GM19397 (cell line): ENCODE measurements around the gene CAPN7.
"Not testable (repeated sequence)": the region's sequence is repeated elsewhere in the genome, so short reads cannot be mapped to it uniquely, and the experiment has no call there.

Experiments used
- ATAC-seq: cut with Tn5 transposase; IDR thresholded peaks from one replicate; pipeline ENCODE4 v1.9.1; 2021; ENCODE audit warnings: mild to moderate bottlenecking, moderate library complexity; ENCODE audit not compliant: unreplicated experiment

Gene CAPN7

DNA sequence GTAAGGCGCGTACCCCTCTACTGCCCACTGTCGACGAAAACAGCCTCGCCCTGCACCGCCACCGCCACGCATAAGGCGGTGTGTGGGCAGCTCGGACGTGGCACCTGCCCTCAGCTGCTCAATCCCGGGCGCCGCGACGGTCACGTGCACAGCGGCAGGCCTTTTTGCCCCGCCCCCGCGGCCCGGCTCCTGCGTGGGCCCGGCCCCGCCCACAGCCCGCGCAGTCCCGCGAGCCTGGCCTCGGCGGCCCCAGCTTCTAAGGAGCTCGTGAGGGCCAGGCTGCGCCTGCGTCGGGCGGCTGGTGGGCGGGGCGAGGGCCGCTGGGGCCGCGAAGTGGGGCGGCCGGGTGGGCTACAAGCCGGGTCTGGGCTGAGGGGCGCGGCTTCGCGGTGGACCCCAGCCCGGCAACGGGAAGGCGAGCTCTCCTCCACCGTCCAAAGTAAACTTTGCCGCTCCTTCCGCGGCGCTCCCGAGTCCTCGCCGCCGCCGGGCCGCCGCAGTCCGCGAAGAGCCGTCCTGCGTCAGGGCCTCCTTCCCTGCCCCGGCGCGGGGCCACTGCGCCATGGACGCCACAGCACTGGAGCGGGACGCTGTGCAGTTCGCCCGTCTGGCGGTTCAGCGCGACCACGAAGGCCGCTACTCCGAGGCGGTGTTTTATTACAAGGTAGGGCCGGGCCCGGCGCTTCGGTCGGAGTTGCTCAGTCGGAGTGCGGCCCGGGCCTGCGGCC lies at the start of gene CAPN7:
CAPN7 (plus strand) TSS at position 313 of the 728 bp plus-strand sequence; CDS start at position 563, 250 bp downstream.
- ATAC-seq = peak; percentile 93

DNA sequence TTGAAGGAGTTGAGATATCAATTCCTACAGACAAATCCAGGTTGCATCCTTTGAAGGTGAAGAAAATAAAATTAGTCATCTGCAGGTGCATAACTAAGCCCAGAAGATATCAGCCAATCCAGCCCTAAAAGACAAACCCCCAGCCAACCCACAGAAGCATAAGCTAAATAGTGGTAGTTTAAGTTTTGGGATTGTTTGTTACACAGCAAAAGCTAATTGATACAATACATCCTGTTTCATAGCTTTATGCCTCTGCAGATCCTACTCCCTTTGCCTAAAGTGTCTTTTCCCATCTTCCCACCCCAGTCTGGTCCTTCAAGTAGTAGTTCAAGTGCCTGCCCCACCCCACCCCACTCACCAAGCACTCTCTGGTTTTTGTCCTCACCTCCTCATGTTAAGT lies 48.6 kb upstream of the CAPN7 start:
- ATAC-seq = no peak

DNA sequence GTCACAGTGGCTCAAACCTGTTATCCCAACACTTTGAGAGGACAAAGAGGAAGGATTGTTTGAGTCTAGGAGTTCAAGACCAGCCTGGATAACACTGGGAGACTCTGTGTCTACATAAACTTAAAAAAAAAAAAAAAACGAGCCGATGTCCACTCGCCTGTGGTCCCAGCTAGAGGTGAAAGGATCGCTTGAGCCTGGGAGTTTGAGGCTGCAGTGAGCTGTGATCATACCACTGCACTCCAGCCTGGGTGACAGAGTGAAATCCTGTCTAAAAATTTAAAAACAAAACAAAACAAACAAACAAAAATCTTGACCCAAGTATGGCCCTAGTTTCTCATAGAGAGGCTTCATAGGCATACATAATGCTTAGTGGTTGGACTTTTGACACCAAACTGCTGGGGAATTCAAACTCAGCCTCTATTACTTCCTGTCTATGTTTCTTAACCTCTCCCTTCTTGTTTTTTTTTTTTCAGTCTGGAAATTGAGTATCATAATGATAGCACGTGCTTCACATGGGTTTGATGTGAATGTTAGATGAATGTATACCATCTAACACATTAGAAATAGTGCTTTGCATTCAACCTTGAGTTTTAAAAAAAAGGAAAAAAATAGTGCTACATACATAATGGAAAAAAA lies 46.4 kb upstream of the CAPN7 start:
- no peak for ATAC-seq

DNA sequence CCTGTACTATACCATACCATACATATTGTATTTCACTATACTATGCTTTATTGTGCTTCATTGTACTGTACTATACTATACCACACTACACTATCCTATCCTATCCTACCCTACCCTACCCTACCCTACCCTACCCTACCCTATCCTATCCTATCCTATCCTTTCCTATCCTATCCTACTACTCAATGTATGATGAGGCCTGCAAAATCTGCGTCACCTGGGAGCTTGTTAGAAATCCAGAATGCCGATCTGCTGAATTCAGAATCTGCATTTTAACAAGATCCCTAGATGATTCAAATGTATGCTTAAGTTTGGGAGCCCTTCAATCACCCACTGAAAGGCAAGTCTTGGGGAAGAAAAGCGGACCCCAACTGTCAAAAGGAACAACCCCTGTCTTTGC lies 45.4 kb upstream of the CAPN7 start:
- no peak for ATAC-seq

DNA sequence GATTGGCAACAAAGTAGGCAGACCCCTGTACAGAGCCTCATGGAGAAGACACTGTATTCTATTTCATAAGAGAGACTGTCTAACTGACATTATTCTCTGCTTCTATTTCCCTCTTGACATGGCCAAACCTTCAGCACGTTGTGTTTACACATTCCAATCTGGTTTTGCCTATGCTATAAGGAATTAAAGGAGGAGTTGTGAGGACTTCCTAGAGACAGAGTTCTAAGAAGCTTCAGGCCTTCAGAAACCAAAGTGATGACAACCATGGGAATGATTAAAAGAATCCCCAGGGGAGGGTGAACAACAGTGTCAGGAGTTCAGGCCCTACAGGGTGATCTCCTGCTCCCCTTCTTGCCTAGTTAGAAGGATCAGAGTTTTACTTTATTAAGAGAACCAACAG lies 44.9 kb upstream of the CAPN7 start:
- ATAC-seq = no peak

DNA sequence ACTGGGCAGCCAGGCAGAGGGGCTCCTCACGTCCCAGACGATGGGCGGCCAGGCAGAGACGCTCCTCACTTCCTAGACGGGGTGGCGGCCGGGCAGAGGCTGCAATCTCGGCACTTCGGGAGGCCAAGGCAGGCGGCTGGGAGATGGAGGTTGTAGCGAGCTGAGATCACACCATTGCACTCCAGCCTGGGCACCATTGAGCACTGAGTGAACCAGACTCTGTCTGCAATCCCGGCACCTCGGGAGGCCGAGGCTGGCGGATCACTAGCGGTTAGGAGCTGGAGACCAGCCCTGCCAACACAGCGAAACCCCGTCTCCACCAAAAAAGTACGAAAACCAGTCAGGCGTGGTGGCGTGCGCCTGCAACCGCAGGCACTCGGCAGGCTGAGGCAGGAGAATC lies 42.4 kb upstream of the CAPN7 start:
- not testable (repeated sequence) for ATAC-seq

DNA sequence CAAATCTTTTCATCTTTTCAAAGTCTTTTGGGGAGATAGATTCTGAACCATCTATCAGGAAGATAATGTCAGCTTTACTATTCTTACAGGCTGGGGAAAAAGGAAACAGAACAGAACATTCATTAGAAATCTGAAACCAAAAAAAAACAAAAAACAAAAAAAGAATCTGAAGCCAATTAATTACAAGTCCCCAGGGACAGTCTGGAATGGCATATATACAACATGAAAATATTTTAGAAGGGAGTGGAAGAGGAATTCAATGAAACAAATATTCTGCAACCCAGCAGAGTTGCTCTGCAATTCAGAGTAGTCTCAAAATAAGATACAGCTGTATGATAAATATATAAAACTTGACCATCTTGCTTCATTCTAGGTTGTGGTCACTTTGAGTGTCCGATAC lies 41.7 kb upstream of the CAPN7 start:
- ATAC-seq = no peak

DNA sequence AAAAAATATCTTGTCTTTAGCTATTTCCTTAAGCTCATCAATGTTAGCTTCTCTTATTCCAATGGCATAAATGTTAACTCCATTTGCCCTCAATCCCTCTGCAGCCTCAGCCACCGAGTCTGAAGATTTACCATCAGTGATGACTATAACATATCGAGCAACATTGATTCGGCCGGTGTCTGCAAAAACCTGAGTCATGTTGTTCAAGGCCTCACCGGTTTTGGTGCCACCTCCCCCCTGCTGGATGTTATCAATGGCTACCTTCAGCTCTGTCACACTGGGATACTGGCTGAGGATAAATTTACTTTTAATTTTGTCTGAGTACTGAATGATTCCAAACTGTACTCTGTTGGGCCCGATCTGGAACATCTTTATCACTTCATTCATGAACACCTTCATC lies 41.0 kb upstream of the CAPN7 start:
- no peak for ATAC-seq

DNA sequence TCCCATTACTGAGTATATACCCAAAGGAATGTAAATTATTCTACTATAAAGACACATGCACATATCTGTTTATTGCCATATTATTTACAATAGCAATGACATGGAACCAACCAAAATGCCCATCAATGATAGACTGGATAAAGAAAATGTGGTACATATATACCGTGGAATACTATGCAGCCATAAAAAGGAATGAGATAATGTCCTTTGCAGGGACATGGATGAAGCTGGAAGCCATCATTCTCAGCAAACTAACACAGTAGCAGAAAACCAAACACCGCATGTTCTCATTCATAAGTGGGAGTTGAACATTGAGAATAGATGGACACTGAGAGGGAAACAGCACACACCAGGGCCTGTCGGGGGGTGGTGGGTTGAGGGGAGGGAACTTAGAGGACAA lies 39.7 kb upstream of the CAPN7 start:
- ATAC-seq = not testable (repeated sequence)

DNA sequence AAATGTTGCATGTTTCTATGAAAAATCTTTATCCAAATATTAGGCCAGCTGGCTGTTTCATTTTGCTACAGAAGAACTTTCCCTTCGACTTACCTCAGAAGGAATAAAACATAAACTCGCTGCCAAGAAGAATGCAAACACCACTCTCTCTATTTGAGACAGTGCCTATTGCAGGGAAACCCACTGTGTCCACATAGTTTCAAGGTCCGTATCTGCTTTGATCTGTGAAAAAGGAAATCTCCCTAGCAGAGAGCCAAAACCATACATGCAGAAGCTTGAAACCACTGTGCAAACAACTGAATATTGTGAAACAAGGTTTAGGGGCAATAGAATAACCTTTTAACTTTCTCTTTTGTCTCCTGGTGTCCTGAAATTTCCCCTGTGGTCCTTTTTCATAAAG lies 35.0 kb upstream of the CAPN7 start:
- peak; percentile 62 for ATAC-seq

DNA sequence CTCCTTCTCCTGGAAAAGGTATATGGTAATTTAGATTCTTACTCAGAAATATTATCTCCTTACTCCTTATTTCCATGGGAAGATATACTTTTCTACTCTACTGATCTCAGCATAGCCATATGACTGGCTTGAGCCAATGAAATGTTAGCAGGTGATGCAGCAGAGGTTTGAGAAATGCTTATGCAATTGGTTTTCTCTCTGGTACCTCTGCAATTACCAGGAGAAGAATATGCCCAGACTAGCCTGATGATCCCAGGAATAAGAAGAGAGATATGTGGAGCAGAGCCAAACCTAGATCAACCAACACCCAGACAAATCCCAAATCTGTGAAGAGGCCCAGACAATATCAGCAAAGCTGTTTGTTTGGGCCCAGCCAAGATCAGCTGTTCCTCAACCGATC lies 33.2 kb upstream of the CAPN7 start:
- no peak for ATAC-seq

DNA sequence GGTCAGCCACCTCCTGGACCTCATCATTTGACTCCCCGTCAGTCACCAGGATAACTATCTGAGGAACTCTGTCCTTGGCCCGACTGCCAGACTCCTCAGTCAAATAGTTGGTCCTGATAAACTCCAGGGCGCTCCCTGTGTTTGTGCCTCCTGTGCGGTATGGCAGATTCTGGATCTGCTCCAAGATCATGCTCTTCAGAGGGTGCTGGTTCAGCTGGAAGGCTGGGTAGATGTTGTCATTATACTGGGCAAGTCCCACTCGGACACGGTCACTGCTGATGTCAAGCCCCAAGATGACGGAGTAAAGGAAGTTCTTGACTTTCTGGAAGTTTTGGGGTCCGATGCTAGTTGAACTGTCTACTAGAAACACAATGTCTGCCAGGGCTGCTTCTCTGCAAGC lies 31.1 kb upstream of the CAPN7 start:
- ATAC-seq = no peak

DNA sequence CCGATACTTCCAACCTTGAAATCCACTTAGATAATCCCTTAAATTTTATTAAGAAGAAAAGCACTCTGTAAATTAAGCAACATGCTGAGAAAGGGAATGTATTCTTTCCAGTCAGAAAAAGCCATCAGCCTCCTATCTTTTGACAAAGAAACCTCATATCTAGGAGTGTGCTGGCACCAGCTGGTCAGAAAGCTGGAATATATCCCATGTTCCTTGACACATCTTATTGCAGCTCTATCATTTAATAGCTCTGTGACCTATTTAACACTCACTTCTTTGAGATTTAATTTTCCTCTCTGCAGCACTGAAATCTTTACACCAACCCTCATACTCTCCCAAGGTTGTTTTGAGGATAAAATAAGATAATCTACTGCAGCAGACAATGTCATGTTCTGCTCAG lies 30.4 kb upstream of the CAPN7 start:
- ATAC-seq = no peak

DNA sequence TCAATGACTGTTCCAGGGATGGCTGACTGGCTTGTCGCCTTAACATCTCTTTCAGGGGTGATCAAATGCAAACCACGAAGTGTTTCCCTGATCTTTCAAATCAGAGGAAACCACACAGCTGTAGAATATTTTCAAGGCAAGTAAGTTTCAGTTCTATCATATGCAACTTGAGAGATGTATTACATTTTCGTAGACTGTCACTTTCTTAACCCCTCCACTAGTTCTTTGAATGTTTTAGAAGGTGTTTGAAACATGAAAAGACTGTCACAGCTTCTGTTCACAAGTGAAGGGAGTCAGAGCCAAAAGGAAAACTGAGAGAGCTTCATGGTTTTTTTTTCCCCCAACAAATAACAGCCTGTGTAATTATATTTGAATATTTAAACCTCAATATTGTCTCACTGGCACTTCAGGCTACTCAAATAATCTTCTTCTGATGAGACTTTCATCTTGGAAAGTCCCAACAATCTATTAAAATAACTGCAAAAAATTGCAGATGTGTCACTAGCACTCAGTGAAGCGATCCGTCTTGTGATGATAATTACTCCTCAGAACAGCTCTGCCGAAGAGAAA lies 25.9 kb upstream of the CAPN7 start:
- ATAC-seq = peak; percentile 75

DNA sequence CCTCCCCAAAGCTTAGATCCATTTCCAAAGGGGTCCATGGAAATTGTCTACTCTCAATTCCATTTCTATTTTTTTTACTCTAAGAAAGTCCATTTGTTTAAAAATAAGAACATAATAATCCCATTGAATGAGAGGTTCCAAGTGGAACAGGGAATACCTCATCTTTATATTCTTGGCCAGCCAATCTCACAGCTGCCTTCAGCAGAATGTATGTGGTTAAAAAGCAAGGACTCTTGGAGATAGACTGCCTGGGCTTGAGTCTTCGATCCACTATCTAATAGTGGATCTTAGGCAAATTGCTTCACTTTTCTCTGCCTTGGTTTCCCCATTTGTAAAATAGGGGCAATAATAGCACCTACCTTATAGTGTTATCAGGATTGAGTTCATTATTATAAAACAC lies 24.5 kb upstream of the CAPN7 start:
- ATAC-seq = no peak

DNA sequence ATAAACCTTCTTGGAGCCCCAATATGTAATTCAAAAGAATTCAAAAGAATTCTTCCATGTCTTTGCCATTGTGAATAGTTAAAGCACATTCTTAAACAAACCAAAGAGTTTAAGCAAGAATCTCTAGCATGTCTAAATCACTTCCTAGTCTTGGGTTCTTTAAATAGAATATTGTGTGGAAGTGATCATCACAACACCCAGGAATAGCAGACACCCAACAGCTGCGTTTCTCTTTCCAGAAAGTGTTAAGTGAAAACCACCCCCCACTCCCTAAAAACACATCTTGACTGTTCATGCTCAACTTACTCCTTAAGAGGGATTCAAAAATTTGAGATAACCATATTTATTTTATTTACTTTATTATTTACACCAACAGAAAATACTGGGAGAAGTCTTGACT lies 24.1 kb upstream of the CAPN7 start:
- ATAC-seq = no peak

DNA sequence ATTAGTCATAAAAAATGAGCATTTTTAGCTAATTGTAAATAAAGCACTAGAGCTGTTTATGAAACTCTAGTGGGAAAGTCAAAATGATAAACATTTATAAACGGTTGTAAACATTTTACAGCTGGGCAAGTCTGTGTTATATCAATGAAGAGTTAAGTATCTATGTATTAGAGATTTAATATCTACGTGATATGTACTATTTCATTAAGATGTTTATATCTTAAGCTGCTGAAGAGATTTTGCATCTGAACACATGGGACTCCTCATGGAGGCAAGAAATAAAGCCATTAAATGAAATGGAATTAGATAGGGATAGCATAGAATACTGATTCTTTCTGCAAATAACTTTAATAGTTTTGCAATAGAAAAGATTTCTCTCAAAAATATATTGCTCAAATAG lies 23.0 kb upstream of the CAPN7 start:
- no peak for ATAC-seq

DNA sequence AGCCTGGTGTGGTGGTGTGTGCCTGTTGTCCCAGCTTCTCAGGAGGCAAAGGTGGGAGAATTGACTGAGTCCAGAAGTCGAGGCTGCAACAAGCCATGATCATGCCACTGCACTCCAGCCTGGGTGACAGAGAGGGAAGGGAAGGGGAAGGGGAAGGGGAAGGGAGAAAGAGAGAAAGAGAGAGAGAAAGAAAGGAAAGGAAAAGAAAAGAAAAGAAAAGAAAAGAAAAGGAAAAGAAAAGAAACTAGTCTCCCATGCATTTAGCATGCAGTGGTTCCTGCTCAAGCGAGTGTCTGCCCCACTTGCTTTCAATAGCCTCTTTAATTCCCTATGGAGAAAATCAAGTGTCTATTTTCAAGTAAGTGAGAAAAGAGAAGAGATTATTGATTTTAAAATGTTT lies 20.6 kb upstream of the CAPN7 start:
- ATAC-seq = no peak

DNA sequence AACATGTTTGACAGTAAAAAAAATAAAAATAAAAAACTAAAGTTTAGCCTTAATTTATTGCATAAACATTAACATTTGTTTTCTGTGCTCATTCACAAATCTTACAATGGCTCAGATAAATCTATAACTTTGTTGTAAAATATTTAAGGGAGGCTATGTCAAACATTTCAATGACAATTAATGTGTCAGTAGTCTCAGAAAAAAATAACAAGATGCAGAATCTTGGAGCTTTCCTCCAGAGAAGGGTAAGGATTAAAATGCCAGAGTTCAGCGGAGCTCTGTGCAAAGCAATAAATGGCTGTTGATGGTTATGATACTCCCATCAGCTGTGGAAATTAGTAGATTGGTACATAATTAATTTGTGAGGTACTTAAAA lies 20.0 kb upstream of the CAPN7 start:
- no peak for ATAC-seq

DNA sequence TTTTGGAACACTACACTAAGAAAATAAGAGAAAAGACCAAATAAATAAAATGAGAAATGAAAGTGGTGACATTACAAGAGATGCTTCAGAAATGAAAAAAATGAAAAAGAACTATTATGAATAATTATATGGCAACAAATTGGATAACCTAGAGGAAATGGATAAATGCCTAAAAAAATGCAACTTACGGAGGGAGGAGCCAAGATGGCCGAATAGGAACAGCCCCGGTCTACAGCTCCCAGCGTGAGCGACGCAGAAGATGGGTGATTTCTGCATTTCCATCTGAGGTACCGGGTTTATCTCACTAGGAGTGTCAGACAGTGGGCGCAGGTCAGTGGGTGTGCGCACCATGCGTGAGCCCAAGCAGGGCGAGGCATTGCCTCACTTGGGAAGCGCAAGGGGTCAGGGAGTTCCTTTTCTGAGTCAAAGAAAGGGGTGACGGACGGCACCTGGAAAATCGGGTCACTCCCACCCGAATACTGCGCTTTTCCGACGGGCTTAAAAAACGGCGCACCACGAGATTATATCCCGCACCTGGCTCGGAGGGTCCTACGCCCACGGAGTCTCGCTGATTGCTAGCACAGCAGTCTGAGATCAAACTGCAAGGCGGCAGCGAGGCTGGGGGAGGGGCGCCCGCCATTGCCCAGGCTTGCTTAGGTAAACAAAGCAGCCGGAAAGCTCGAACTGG lies 19.4 kb upstream of the CAPN7 start:
- ATAC-seq = not testable (repeated sequence)

DNA sequence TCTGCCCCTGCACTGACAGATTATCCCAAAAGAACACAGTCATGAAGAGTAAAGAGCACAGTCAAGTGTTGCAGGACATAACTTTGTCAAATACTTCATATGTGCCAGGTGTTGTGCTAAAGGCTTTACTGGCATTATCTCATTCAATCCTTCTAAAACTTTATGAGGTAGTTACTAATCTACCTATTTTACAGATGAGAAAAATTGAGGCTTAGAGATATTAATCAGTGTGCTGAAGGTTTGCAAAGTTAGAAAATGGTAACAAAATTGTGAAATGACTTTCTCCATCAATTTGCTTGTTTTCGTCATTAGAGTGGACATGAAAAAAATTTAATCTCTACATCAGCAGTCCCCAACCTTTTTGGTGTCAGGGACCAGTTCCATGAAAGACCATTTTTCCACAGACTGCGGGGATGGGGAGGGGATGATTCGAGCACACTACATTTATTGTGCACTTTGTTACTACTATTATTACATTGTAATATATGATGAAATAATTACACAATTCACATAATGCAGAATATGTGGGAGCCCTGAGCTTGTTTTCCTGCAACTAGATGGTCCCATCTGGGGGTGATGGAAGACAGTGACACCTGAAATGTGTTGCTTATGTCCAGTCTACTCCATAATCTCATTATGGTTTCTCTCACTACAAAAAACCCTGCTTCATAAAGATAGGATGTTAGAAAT lies 8.6 kb upstream of the CAPN7 start:
- ATAC-seq = no peak
